ENCODE results near the gene SH3TC2.

DNA sequence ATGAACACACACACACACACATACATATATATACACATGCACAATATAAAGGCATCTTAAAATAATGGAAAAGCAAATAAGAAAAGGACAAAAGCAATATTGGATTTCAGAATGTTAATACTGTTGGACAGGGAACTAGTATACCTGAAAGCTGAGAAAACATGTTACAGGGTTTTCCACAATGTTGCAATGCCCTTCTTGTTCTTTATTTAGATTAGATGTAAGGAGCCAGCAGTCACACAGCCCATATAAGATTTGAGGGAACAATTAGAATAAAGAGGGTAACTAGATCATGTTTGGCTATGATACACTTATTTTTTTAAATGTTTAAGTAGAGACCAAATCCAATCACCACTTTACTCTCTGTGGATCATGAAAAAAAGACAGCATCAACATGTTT is 61.7 kb downstream of the SH3TC2 start:
- TF ChIP-seq POLR2A (IDR thresholded peaks at IDR 0.05): no peak
- TF ChIP-seq, protein P1, sequence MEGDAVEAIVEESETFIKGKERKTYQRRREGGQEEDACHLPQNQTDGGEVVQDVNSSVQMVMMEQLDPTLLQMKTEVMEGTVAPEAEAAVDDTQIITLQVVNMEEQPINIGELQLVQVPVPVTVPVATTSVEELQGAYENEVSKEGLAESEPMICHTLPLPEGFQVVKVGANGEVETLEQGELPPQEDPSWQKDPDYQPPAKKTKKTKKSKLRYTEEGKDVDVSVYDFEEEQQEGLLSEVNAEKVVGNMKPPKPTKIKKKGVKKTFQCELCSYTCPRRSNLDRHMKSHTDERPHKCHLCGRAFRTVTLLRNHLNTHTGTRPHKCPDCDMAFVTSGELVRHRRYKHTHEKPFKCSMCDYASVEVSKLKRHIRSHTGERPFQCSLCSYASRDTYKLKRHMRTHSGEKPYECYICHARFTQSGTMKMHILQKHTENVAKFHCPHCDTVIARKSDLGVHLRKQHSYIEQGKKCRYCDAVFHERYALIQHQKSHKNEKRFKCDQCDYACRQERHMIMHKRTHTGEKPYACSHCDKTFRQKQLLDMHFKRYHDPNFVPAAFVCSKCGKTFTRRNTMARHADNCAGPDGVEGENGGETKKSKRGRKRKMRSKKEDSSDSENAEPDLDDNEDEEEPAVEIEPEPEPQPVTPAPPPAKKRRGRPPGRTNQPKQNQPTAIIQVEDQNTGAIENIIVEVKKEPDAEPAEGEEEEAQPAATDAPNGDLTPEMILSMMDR (IDR thresholded peaks at IDR 0.05): no peak

All from testis (tissue), 2 donors.